HG03064 (cell line): Measurements from ENCODE around the gene TEX12.

Source experiments
- ATAC-seq: cut with Tn5 transposase; IDR thresholded peaks from one replicate; pipeline ENCODE4 v1.9.1; 2021; ENCODE audit warnings: low read depth; ENCODE audit not compliant: unreplicated experiment

Gene TEX12

GRCh38 chr11:112210890-112211289 lies 43.7 kb downstream of the TEX12 start:
- ATAC-seq = no peak

GRCh38 chr11:112211536-112211935 lies 44.4 kb downstream of the TEX12 start:
- ATAC-seq = no peak

- ATAC-seq = no peak
Observed at GRCh38 chr11:112212290-112212689, 45.1 kb downstream of the TEX12 start.

- ATAC-seq = no peak
Observed at GRCh38 chr11:112212710-112213109, 45.5 kb downstream of the TEX12 start.

- no peak for ATAC-seq
Observed at GRCh38 chr11:112213753-112214152, 46.6 kb downstream of the TEX12 start.

GRCh38 chr11:112215621-112216020 lies 48.4 kb downstream of the TEX12 start:
- ATAC-seq = no peak

- no peak for ATAC-seq
Observed at GRCh38 chr11:112216561-112217105, 49.5 kb downstream of the TEX12 start.

GRCh38 chr11:112219476-112220232 lies 52.5 kb downstream of the TEX12 start:
- ATAC-seq = peak; percentile 96

GRCh38 chr11:112221274-112221835 lies 54.2 kb downstream of the TEX12 start:
- no peak for ATAC-seq
